Liver (tissue), 2 donors: ENCODE results near the gene MED27.

ENCODE experiments used
- GABPA ChIP-seq, 2 donors: IDR thresholded peaks in 1 of 2; conservative IDR thresholded peaks in 1 of 2; 2 replicates each; pipeline ENCODE4 v1.6.1; 2016; ENCODE audit warnings: antibody characterized with exemption in 2 of 2, mild to moderate bottlenecking in 1 of 2, moderate library complexity in 1 of 2
- TF ChIP-seq, protein P1 (sequence below): IDR thresholded peaks from 2 replicates; pipeline ENCODE4 v1.6.1; 2016; ENCODE audit warnings: antibody characterized with exemption
- TF ChIP-seq, protein P2 (sequence below): IDR thresholded peaks from 2 replicates; pipeline ENCODE4 v1.6.1; 2016; ENCODE audit warnings: antibody characterized with exemption, mild to moderate bottlenecking
- donor health status: healthy.

DNA sequence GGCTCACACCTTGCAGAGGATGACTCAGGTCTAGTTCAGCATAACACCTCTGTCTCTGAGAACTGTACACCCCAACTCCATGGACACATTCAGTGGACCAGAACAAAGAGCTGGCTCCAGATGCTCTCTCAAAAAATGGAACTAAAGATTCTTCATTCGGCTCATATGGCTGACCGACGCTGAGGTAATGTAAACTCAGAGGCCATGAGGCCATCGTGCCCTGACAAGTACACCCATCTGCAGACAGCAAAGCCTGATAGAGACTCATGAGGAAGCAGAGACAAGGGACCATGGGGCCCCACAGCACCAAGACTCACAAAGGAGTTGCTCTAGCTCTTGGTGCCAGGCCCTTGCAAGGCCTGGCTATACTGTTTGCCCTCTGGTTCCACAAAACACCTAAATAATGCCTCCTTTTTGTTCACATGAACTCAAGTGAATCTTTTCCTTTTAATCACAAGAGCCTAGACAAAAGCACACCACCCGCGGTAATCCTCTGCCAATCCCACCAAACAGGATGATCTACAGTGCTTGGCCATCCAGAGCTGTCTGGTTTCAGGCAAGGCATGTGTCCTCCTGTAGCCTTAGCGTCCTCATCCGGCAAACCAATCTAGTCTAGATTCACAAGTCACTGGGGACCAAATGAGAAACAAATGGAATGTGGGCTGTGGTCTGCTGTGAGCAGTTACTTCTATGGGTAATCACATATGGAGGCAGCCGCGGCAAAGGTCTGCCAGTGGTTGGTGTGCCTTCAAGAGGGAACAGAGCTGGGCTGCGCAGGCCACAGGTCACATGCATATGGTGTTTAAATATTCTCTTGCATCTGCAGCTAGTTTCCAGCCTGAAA is 22.7 kb downstream of the MED27 start:
- TF ChIP-seq, protein P1, sequence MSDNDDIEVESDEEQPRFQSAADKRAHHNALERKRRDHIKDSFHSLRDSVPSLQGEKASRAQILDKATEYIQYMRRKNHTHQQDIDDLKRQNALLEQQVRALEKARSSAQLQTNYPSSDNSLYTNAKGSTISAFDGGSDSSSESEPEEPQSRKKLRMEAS, result no peak
- no peak for TF ChIP-seq GABPA (IDR thresholded peaks at IDR 0.05 in 1 of 2, conservative IDR thresholded peaks at IDR 0.05 in 1 of 2)
- TF ChIP-seq, protein P2, sequence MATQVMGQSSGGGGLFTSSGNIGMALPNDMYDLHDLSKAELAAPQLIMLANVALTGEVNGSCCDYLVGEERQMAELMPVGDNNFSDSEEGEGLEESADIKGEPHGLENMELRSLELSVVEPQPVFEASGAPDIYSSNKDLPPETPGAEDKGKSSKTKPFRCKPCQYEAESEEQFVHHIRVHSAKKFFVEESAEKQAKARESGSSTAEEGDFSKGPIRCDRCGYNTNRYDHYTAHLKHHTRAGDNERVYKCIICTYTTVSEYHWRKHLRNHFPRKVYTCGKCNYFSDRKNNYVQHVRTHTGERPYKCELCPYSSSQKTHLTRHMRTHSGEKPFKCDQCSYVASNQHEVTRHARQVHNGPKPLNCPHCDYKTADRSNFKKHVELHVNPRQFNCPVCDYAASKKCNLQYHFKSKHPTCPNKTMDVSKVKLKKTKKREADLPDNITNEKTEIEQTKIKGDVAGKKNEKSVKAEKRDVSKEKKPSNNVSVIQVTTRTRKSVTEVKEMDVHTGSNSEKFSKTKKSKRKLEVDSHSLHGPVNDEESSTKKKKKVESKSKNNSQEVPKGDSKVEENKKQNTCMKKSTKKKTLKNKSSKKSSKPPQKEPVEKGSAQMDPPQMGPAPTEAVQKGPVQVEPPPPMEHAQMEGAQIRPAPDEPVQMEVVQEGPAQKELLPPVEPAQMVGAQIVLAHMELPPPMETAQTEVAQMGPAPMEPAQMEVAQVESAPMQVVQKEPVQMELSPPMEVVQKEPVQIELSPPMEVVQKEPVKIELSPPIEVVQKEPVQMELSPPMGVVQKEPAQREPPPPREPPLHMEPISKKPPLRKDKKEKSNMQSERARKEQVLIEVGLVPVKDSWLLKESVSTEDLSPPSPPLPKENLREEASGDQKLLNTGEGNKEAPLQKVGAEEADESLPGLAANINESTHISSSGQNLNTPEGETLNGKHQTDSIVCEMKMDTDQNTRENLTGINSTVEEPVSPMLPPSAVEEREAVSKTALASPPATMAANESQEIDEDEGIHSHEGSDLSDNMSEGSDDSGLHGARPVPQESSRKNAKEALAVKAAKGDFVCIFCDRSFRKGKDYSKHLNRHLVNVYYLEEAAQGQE, result no peak
